AG08396 (cell line): ENCODE measurements around the gene LDLR.
A peak's percentile ranks its signal among the peaks of the same experiment; 100 is the strongest.
"Not testable (repeated sequence)": the region's sequence is repeated elsewhere in the genome, so short reads cannot be mapped to it uniquely, and the experiment has no call there.

Source experiments
- DNase-seq: peaks from one replicate; pipeline ENCODE4 v3.0.0; 2012; ENCODE audit warnings: low spot score, mixed read lengths

LDLR gene

GRCh38 chr19:11174336-11174735 lies 85.1 kb downstream of the LDLR start:
- no peak for DNase-seq

GRCh38 chr19:11175920-11176319 lies 86.7 kb downstream of the LDLR start:
- no peak for DNase-seq

- no peak for DNase-seq
These were observed 87.4 kb downstream of the LDLR start for GRCh38 chr19:11176466-11177193.

- DNase-seq: no peak
These were observed 88.3 kb downstream of the LDLR start for GRCh38 chr19:11177592-11177991.

GRCh38 chr19:11179145-11179465 lies 89.8 kb downstream of the LDLR start:
- not testable (repeated sequence) for DNase-seq

- no peak for DNase-seq
These were observed 90.5 kb downstream of the LDLR start for GRCh38 chr19:11179716-11180297.

- peak; percentile 56 for DNase-seq
These were observed 91.1 kb downstream of the LDLR start for GRCh38 chr19:11180346-11180745.

- DNase-seq: not testable (repeated sequence)
These were observed 91.7 kb downstream of the LDLR start for GRCh38 chr19:11180975-11181374.

- DNase-seq: no peak
These were observed 92.2 kb downstream of the LDLR start for GRCh38 chr19:11181488-11181887.
